AML-193 (cell line): ENCODE results near the gene CPEB4.
A peak's percentile ranks its signal among the peaks of the same experiment; 100 is the strongest.

Source experiments
- DNase-seq, 2 experiments: peaks; one replicate each; lab custom pipeline; 2025; lab: John Stamatoyannopoulos, UW

The CPEB4 gene

DNA sequence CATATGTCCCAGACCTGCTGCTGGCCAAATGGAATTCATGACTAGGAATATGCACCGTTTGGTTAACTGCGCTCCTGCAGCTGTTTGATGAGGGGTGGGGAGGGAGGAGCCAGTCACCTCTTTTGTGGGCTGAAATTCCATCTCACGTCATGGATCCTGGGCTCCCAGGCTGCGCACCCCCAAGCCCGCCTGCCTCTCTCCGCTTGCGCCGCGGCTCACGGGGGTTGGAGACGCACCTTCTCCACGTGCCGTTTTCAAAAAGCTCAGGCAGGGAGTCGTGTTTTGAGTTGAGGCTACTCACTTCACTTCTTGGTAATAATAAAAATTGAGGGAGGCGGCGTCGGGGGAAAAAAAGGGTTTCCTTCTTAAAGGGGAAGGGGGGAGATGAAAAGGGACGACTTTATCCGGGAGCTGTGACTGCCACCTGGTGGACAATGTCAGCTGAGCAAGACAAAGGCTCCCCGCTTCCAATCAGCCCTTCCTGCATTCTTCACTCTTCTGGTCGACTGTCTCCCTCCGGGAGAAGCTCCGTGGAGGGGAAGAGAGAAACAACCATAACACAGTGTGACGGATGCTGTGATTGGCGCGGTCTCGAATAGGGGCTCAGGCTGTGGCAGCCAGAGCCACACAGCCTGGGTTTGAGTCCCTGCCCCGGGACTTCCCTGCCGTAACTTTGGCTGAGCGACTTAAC is 84.9 kb downstream of the CPEB4 start:
- peak; percentile 40 to 62 for DNase-seq

DNA sequence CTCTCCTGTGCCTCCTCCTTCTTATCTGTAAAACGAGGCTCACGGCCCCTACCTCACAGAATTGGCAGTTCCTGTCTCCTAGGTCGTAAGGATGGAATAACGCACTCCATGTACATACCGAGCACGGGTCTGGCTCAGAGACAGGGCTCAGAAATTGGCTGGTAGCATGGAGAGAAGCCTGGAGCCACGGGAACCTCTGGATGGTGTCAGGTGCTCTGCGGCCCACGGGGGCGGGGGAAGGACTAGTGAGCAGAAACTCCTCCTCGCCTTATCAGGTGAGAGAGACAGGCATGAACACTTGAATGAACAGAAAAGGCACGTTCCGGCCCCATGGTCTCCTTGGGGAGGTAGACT is 85.4 kb downstream of the CPEB4 start:
- no peak for DNase-seq

DNA sequence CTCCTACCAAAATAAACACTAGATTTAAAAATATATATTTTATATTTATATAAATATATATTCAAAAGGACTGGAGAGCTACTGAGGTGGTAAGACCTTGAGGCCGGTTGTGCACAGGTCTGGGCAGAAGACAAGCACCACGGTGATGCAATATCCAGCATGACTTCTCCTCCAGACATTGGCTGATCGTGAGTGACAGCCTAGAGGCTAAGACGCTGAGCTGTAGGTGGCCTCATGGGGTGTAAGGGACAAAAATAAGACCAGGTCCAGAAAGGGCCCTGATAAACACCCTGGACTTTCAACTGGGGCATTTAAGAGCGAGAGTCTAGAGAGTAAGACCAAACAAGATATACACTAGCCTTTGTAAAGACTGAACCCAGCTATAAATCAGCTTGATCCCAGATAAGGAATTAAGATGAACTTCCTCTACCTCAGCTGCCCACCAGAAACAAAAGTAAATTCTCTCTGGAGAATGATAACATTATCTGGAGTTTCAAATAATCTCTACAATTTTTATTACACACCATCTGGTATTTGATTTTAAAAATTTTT is 86.6 kb downstream of the CPEB4 start:
- no peak for DNase-seq

DNA sequence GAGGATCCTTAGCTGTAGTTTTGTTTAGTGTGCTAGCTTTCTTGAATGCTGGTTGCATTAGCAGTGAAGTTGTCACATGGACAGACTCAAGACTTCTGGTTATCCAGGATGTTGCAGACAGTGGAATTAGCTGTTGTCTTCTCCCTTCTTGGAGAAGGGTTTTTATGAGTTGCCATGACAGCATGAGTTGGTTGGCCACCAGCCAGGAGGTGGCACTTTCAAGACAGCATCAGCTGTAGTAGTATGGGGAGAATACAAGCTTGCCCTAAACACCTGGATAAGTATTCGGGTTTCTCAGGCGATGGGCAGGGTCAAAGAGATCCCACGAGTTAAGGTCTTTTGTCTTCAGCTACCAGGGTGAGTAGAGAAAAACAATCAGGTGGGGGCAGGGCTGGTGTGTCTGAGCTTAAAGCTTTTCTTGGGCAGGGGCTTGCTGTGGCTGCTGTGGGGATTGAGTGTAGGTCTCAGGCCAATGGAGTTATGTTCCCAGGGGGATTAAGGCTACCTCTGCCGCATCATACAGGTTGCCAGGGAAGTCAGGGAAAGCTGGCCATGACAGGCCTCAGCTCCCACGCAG is 93.1 kb downstream of the CPEB4 start:
- DNase-seq, result no peak

DNA sequence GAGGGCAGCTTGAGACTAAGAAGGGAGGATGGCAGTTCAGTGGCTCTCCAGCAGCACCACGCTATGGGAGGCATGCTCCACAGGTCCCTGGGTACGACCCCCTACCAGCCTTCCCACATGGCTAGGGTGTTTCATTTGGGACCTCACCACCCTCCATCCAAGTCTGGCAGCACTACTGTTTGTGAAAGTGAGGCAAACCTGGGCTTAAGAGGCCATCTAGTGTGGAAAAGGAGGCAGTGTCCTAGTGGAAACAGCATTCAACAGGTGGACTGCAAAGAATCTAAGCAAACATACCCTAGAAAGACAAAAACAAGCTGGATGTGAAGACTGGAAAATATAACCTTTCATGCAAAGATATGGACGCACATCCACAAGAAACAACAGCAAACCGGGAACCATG is 96.1 kb downstream of the CPEB4 start:
- DNase-seq, result no peak

DNA sequence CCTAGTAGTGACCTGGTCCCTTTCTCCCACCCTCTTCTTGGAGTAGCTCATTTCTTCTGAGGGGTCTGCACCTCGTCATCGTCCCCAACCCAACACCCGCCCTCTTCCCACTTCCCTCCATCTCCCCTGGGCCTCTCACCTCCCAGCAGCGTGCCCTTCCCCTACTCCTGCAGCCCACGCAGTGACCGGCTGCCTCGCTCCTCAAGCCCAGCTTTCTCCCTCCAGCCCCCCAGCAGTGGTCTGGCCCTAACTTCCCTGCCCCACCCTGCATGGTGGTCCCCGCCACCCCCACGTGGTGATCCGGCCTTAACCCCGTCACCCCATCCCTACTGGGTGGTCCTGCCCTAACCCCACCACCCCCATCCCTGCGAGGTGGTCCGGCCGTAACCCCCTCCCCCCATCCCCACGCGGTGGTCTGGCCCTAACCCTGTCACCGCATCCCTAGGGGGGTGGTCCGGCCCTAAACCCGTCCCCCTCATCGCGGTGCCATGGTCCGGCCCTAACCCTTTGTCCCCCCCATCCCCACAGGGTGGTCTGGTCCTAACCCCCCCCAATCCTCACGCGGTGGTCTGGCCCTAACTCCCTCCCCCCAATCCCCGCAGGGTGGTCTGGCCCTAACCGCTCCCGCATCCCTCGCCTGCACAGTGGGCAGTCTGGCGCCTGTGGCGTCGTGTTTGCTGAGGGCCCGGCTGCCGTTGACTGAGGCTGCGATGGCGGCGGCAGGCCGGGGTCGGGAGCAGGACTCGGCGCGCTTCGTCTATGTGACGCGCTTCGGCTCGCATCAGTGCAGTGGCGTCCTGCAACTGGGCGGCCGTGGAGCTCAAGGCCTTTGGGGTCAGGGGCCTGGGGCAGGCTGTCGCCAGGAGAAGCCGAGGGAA is 100.6 kb downstream of the CPEB4 start, which contains the start of gene C5orf47:
C5orf47 (plus strand) TSS at position 617 of the 878 bp plus-strand sequence; CDS start at position 711, 94 bp downstream.
- no peak for DNase-seq

DNA sequence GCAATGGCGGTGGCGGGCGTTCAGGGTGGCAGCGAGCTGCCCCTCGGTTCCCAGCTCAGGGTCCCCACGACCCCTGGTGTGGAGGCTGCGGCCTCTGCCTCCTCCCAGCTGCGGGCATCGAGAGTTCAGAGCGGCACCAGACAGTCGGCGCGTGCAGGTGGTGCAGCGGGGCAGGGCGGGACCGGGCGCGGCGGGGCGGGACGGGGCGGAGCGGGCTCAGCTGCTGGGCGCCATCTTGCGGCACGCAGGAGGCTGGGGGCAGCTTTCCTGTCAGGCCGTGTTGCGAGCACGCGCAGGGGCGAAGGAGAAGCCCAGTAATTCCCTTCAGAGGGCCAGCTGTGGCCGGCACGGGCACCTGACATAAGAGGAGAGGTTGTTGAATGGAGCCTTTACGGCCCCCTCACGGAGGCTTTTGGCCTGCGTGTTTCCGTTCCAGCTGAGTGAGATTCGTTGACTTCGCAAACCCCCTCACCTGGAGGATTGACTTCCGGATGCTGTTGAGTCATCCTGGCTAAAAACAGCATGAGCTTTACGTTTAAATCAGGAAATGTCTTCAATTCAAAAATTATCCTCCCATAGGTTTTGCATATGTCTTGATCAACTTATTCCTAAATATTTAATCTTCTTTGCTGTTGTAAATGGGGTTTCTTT is 101.4 kb downstream of the CPEB4 start:
- DNase-seq, result no peak

DNA sequence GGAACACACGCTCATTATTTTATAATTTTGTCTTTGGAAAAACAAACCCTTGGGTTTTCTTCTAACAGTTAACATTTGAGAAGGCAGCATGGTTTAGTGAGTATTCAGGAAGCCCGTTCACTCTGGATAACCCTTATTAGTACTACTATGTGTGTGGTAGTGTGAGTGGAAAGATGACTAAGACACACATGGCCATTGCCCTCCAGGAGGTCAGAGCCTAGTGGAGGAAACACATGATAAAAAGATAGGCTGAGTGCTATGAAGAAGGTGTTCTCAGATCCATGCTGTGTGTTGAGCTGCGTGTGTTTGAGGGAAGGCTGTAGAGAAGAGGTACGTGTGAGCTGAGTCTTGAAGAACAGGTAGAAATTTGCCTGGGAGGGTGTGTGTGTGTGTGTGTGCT is 109.2 kb downstream of the CPEB4 start:
- no peak for DNase-seq

DNA sequence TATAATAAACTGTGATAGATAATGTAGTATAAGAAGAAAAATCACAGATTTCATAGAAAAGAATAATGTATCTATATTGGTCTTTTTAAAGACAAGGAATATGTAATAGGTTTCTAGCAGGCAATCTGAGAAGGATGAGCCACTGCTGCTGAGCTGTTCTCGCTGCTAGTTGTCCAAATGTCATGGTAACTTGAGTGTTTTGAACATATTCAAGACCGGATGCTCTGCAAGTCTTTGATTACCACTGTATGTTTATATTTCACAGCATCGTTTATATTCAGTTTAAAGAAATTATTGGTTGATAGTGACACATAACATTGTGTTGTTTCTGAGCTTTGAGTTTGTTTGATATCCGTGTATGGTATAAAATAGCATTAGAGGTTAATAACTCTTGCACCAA is 110.4 kb downstream of the CPEB4 start:
- DNase-seq, result no peak

DNA sequence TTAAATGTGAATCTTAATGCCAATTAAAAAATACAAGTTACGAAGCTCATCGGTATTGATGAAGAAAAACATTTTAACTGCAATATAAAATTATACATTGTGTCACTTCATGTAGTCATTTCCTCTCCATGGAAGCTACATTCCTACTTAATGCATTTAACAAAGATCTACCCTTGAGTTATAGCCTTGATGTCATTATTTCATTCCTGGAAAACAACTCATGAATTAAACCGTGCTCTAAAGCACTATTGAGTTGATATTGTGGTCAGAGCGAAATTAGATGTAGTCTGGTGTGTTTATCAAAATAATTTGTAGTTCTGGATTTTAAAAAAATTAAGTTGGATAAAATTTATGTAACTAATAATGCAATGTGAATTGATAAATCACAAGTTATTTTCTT is 111.9 kb downstream of the CPEB4 start:
- no peak for DNase-seq

DNA sequence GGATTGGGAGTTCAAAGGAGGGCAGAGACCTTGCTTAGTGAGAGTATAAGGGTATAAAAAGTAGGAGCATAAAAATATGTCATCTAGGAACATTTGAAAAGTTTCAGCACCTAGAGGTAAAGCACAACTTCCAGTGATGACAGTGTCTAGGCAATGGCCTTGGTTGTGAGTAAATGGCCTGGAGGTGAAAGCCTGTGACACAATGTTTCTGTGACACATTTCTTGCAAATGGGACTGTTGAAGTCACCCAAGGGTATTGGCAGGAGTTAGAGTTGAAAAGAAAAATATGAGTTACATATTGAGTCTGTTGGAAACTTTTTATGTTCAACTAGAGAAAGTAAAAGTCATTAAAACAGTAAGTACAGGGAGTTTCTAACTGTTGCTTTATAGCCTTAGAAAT is 115.6 kb downstream of the CPEB4 start:
- DNase-seq, result no peak

DNA sequence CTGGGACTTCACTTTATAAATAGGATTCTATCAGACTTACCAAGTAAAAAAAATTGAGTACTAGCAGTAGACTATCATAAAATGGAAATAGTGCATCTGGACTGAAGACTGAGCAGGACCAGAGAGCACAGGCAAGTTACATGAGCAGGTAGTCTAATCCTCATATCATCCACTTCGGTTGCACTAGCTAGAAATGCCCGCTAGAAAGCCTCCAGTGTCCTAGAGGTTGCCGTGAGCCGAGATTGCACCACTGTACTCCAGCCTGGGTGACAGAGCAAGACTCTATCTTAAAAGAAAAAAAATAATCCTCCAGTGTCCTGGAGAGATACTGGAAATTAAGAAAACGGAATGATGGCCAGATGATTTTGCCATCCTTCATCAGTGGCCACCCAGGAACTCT is 120.8 kb downstream of the CPEB4 start:
- no peak for DNase-seq

DNA sequence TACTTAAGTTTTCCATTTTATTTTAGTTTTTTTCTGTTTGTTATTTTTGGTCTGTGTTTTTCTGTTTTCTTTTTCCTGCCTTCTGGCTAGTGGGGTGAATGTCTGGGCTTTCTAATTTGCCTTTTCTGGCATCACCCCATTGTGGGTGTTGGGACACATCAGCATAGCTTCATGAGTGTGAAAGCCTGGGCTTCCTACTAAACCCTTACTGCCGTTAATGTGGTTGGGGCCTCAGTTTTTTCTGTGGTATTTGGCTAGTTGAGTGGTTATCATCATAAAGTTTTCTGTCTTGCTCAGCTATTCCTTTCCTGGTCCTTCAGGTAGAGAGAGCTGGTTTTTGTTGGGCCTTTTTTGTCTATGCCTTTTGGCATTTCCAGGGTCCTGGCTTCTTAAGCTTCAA is 122.2 kb downstream of the CPEB4 start:
- no peak for DNase-seq

DNA sequence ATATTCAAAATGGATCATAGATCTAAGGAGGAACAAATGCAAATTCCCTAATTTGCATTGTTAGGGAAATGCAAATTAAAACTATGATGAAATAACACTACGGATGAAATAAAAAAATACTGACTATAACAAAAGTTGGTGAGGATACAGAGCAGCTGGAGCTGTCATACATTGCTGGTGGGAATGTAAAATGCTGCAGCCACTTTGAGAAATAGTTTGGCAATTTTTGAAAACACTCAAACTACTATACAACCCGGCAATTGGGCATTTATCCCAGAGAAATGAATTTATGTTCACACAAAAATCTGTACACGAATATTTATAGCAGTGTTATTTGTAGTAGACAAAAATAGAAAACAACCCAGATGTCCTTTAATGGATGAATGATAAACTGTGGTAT is 123.3 kb downstream of the CPEB4 start:
- DNase-seq, result no peak
